Fibroblast of the aortic adventitia (primary cell): ENCODE results near the gene C12orf57. TPM values are rescaled to one million over a fixed set of nuclear protein-coding genes. Genes with fewer than 3 reads are reported as not detected.
A peak's percentile ranks its signal among the peaks of the same experiment; 100 is the strongest.

Experiments
- DNase-seq: peaks from one replicate; pipeline ENCODE4 v3.0.0-alpha.2; 2010; ENCODE audit warnings: low read depth
- H3K4me3 ChIP-seq: 2 replicates; pipeline ENCODE4 v1.5.1; 2011; ENCODE audit warnings: low read depth, mild to moderate bottlenecking, control low read depth, low read length, moderate library complexity
- total RNA-seq: library from RNA; depleted of rRNA; stranded (reverse); fragments of >200 nt; gene quantifications from 2 replicates; pipeline ENCODE4 v1.2.3, GENCODE V29; 2012; ENCODE audit warnings: low replicate concordance
- TF ChIP-seq, protein P1 (sequence below): IDR thresholded peaks from 2 replicates; pipeline ENCODE4 v1.5.1; 2011; ENCODE audit warnings: mild to moderate bottlenecking, low read length, control low read depth, inconsistent platforms; ENCODE audit not compliant: insufficient read depth

The C12orf57 gene
- total RNA-seq, 1 donor = 156 TPM

GRCh38 chr12:6935371-6936193 lies 8.2 kb upstream of the C12orf57 start:
- DNase-seq = no peak
- no peak overlapping the region for H3K4me3 ChIP-seq
- TF ChIP-seq, protein P1, sequence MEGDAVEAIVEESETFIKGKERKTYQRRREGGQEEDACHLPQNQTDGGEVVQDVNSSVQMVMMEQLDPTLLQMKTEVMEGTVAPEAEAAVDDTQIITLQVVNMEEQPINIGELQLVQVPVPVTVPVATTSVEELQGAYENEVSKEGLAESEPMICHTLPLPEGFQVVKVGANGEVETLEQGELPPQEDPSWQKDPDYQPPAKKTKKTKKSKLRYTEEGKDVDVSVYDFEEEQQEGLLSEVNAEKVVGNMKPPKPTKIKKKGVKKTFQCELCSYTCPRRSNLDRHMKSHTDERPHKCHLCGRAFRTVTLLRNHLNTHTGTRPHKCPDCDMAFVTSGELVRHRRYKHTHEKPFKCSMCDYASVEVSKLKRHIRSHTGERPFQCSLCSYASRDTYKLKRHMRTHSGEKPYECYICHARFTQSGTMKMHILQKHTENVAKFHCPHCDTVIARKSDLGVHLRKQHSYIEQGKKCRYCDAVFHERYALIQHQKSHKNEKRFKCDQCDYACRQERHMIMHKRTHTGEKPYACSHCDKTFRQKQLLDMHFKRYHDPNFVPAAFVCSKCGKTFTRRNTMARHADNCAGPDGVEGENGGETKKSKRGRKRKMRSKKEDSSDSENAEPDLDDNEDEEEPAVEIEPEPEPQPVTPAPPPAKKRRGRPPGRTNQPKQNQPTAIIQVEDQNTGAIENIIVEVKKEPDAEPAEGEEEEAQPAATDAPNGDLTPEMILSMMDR = no peak

DNA sequence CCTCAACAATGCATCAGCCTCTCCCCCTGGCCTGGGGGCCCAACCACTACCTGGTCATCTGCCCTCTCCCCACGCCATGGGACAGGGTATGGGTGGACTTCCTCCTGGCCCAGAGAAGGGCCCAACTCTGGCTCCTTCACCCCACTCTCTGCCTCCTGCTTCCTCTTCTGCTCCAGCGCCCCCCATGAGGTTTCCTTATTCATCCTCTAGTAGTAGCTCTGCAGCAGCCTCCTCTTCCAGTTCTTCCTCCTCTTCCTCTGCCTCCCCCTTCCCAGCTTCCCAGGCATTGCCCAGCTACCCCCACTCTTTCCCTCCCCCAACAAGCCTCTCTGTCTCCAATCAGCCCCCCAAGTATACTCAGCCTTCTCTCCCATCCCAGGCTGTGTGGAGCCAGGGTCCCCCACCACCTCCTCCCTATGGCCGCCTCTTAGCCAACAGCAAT lies 7.6 kb upstream of the C12orf57 start:
- H3K4me3 ChIP-seq = no peak overlapping the region
- no peak for DNase-seq
- TF ChIP-seq, protein P1 = no peak

DNA sequence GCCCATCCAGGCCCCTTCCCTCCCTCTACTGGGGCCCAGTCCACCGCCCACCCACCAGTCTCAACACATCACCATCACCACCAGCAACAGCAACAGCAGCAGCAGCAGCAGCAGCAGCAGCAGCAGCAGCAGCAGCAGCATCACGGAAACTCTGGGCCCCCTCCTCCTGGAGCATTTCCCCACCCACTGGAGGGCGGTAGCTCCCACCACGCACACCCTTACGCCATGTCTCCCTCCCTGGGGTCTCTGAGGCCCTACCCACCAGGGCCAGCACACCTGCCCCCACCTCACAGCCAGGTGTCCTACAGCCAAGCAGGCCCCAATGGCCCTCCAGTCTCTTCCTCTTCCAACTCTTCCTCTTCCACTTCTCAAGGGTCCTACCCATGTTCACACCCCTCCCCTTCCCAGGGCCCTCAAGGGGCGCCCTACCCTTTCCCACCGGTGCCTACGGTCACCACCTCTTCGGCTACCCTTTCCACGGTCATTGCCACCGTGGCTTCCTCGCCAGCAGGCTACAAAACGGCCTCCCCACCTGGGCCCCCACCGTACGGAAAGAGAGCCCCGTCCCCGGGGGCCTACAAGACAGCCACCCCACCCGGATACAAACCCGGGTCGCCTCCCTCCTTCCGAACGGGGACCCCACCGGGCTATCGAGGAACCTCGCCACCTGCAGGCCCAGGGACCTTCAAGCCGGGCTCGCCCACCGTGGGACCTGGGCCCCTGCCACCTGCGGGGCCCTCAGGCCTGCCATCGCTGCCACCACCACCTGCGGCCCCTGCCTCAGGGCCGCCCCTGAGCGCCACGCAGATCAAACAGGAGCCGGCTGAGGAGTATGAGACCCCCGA lies 7.0 kb upstream of the C12orf57 start:
- peak overlapping the region; percentile 68 for H3K4me3 ChIP-seq
- DNase-seq = no peak
- TF ChIP-seq, protein P1 = no peak

- H3K4me3 ChIP-seq = peak overlapping the region; percentile 68
- peak; percentile 92 for DNase-seq
- TF ChIP-seq, protein P1 = peak; percentile 97
Observed at GRCh38 chr12:6937481-6938352, 6.1 kb upstream of the C12orf57 start.

- DNase-seq = no peak
- peak overlapping the region; percentile 68 for H3K4me3 ChIP-seq
- TF ChIP-seq, protein P1 = no peak
Observed at GRCh38 chr12:6938353-6939190, 5.2 kb upstream of the C12orf57 start.
